HEK293 (cell line): Measurements from ENCODE around the gene SIK3.

ENCODE experiments used
- CTCF ChIA-PET: fragments of 350-600 bp; formaldehyde crosslinking; extraction: SDS; loops from one replicate; lab custom pipeline; 2021; ENCODE audit warnings: antibody characterized with exemption; lab: Yijun Ruan, JAX
- POLR2A ChIA-PET: fragments of 300-600 bp; formaldehyde crosslinking; extraction: SDS; loops from one replicate; lab custom pipeline; 2020; ENCODE audit warnings: antibody characterized with exemption, inconsistent platforms; lab: Yijun Ruan, JAX
- H3K27ac ChIP-seq: fragments of 200-500 bp; sonication (Bioruptor generic); 2 replicates; pipeline ENCODE4 v1.5.1; 2014; ENCODE audit warnings: low read depth, low read length, control low read depth, inconsistent platforms; ENCODE audit errors: extremely low read depth
- H3K36me3 ChIP-seq, 2 experiments: fragments of 200-500 bp in 1 of 2; sonication (Bioruptor generic) in 1 of 2; 1 replicate in 1 of 2; 2 replicates in 1 of 2; pipeline ENCODE4 v1.5.1; 2014 to 2017; ENCODE audit warnings: inconsistent platforms in 2 of 2, low read length in 2 of 2; ENCODE audit not compliant: control insufficient read depth in 2 of 2, insufficient read depth in 1 of 2
- H3K4me1 ChIP-seq: fragments of 200-500 bp; sonication (Bioruptor generic); 2 replicates; pipeline ENCODE4 v1.5.1; 2014; ENCODE audit warnings: mild to moderate bottlenecking, low read length, inconsistent platforms; ENCODE audit not compliant: control insufficient read depth, insufficient read depth
- H3K4me3 ChIP-seq: 2 replicates; pipeline ENCODE4 v1.5.1; 2011; ENCODE audit warnings: low read depth, mild to moderate bottlenecking, control low read depth, low read length, moderate library complexity
- H3K9me3 ChIP-seq: fragments of 200-500 bp; sonication (Bioruptor generic); 2 replicates; pipeline ENCODE4 v1.5.1; 2014; ENCODE audit warnings: low read depth, low read length, inconsistent platforms; ENCODE audit not compliant: control insufficient read depth, insufficient read depth
- GFI1B ChIP-seq: fragments of 450-650 bp; formaldehyde crosslinking; IDR thresholded peaks from 2 replicates; pipeline ENCODE4 v1.5.1; 2016; ENCODE audit warnings: missing biosample characterization, missing genetic modification characterization
- KLF10 ChIP-seq: fragments of 450-650 bp; IDR thresholded peaks from 2 replicates; pipeline ENCODE4 v1.5.1; 2018; ENCODE audit warnings: missing biosample characterization, mild to moderate bottlenecking, missing genetic modification characterization
- MEIS1 ChIP-seq: sonication (generic); formaldehyde crosslinking; IDR thresholded peaks from 2 replicates; pipeline ENCODE4 v1.8.1; 2022; ENCODE audit warnings: missing genetic modification reagents, mild to moderate bottlenecking, borderline replicate concordance
- MYNN ChIP-seq: fragments of 450-650 bp; formaldehyde crosslinking; IDR thresholded peaks from 2 replicates; pipeline ENCODE4 v1.5.1; 2016; ENCODE audit warnings: missing biosample characterization, missing genetic modification characterization, borderline replicate concordance
- REPIN1 ChIP-seq: fragments of 450-650 bp; formaldehyde crosslinking; IDR thresholded peaks from 2 replicates; pipeline ENCODE4 v1.5.1; 2017; ENCODE audit warnings: missing biosample characterization, missing genetic modification characterization, low read depth
- ZBTB1 ChIP-seq: fragments of 450-650 bp; formaldehyde crosslinking; IDR thresholded peaks from 2 replicates; pipeline ENCODE4 v1.5.1; 2016; ENCODE audit warnings: missing biosample characterization, missing genetic modification characterization
- ZBTB6 ChIP-seq: fragments of 450-650 bp; formaldehyde crosslinking; IDR thresholded peaks from 2 replicates; pipeline ENCODE4 v1.5.1; 2017; ENCODE audit warnings: missing biosample characterization, missing genetic modification characterization
- ZFP41 ChIP-seq: fragments of 450-650 bp; formaldehyde crosslinking; IDR thresholded peaks from 2 replicates; pipeline ENCODE4 v1.5.1; 2016; ENCODE audit warnings: missing biosample characterization, missing genetic modification characterization, borderline replicate concordance
- ZNF114 ChIP-seq: fragments of 450-650 bp; formaldehyde crosslinking; IDR thresholded peaks from 2 replicates; pipeline ENCODE4 v1.5.0; 2017; ENCODE audit warnings: missing biosample characterization, missing genetic modification characterization
- ZNF140 ChIP-seq: fragments of 450-650 bp; formaldehyde crosslinking; IDR thresholded peaks from 2 replicates; pipeline ENCODE4 v1.5.1; 2016; ENCODE audit warnings: missing biosample characterization, missing genetic modification characterization
- ZNF221 ChIP-seq: fragments of 450-650 bp; formaldehyde crosslinking; IDR thresholded peaks from 2 replicates; pipeline ENCODE4 v1.5.1; 2017; ENCODE audit warnings: missing biosample characterization, missing genetic modification characterization, borderline replicate concordance
- ZNF223 ChIP-seq: fragments of 450-650 bp; formaldehyde crosslinking; IDR thresholded peaks from 2 replicates; pipeline ENCODE4 v1.5.1; 2016; ENCODE audit warnings: missing biosample characterization, missing genetic modification characterization
- ZNF391 ChIP-seq: fragments of 450-650 bp; formaldehyde crosslinking; IDR thresholded peaks from 2 replicates; pipeline ENCODE4 v1.5.1; 2016; ENCODE audit warnings: low read depth, missing biosample characterization, missing genetic modification characterization, borderline replicate concordance
- ZNF48 ChIP-seq: fragments of 450-650 bp; formaldehyde crosslinking; IDR thresholded peaks from 2 replicates; pipeline ENCODE4 v1.5.1; 2016; ENCODE audit warnings: missing biosample characterization, missing genetic modification characterization
- ZNF488 ChIP-seq: fragments of 450-650 bp; formaldehyde crosslinking; IDR thresholded peaks from 2 replicates; pipeline ENCODE4 v1.5.1; 2016; ENCODE audit warnings: missing biosample characterization, missing genetic modification characterization
- ZNF510 ChIP-seq: fragments of 450-650 bp; formaldehyde crosslinking; IDR thresholded peaks from 2 replicates; pipeline ENCODE4 v1.5.1; 2018; ENCODE audit warnings: mild to moderate bottlenecking, missing genetic modification characterization, missing biosample characterization; ENCODE audit not compliant: insufficient replicate concordance
- ZNF658 ChIP-seq: fragments of 450-650 bp; formaldehyde crosslinking; IDR thresholded peaks from 2 replicates; pipeline ENCODE4; 2016; ENCODE audit warnings: missing biosample characterization, missing genetic modification characterization
- TF ChIP-seq, protein P1 (sequence below): fragments of 450-650 bp; formaldehyde crosslinking; IDR thresholded peaks from 2 replicates; pipeline ENCODE4 v1.5.1; 2016; ENCODE audit warnings: missing biosample characterization, missing genetic modification characterization
- TF ChIP-seq, protein P2 (sequence below): fragments of 450-650 bp; formaldehyde crosslinking; IDR thresholded peaks from 2 replicates; pipeline ENCODE4 v1.5.1; 2016; ENCODE audit warnings: missing biosample characterization, missing genetic modification characterization
- TF ChIP-seq, protein P3 (sequence below): fragments of 450-650 bp; formaldehyde crosslinking; IDR thresholded peaks from 2 replicates; pipeline ENCODE4 v1.5.1; 2017; ENCODE audit warnings: missing biosample characterization, missing genetic modification characterization
- TF ChIP-seq, protein P4 (sequence below): fragments of 450-650 bp; formaldehyde crosslinking; optimal IDR thresholded peaks from 2 replicates; pipeline ENCODE3; 2016; ENCODE audit warnings: missing biosample characterization, mild to moderate bottlenecking, missing genetic modification characterization

Gene SIK3

GRCh38 chr11:116832350-116833290 lies 265.6 kb downstream of the SIK3 start:
- POLR2A ChIA-PET: no interaction called here
- TF ChIP-seq ZNF391 (tag by site-specific recombination) (no peak), ZNF658 (tag by site-specific recombination) (no peak), ZNF221 (no peak), ZNF510 (tag by site-specific recombination) (no peak), MYNN (tag by site-specific recombination) (no peak), MEIS1 (CRISPR knock-in tag) (no peak), ZNF114 (no peak), ZNF223 (tag by site-specific recombination) (no peak), ZNF488 (no peak), GFI1B (no peak), ZBTB1 (tag by site-specific recombination) (no peak)
- TF ChIP-seq, protein P1, sequence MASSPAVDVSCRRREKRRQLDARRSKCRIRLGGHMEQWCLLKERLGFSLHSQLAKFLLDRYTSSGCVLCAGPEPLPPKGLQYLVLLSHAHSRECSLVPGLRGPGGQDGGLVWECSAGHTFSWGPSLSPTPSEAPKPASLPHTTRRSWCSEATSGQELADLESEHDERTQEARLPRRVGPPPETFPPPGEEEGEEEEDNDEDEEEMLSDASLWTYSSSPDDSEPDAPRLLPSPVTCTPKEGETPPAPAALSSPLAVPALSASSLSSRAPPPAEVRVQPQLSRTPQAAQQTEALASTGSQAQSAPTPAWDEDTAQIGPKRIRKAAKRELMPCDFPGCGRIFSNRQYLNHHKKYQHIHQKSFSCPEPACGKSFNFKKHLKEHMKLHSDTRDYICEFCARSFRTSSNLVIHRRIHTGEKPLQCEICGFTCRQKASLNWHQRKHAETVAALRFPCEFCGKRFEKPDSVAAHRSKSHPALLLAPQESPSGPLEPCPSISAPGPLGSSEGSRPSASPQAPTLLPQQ (tag by site-specific recombination): no peak
- TF ChIP-seq, all 188 proteins: peak for 0
- Histone ChIP-seq H3K36me3 (no peaks in the 10 kb centered on the region), H3K9me3 (no peaks in the 10 kb centered on the region), H3K4me1 (no peaks in the 10 kb centered on the region), H3K4me3 (no peak overlapping the region), H3K27ac (no peak overlapping the region)
- CTCF ChIA-PET: interaction anchor here (0.6 to 2.2 kb wide), 3 partner anchors 17 to 86 kb away, joined by 3 to 14 read pairs (median 3); partner anchors contain the start of gene APOA5

- Histone ChIP-seq H3K4me3 (no peak overlapping the region), H3K9me3 (no peaks in the 10 kb centered on the region), H3K4me1 (no peaks in the 10 kb centered on the region), H3K36me3 (no peaks in the 10 kb centered on the region), H3K27ac (no peak overlapping the region)
- no peak for TF ChIP-seq ZBTB6 (tag by site-specific recombination)
- TF ChIP-seq KLF10 (tag by site-specific recombination): no peak
- TF ChIP-seq ZFP41: no peak
- no peak for TF ChIP-seq ZNF140 (tag by site-specific recombination)
- TF ChIP-seq, protein P2, sequence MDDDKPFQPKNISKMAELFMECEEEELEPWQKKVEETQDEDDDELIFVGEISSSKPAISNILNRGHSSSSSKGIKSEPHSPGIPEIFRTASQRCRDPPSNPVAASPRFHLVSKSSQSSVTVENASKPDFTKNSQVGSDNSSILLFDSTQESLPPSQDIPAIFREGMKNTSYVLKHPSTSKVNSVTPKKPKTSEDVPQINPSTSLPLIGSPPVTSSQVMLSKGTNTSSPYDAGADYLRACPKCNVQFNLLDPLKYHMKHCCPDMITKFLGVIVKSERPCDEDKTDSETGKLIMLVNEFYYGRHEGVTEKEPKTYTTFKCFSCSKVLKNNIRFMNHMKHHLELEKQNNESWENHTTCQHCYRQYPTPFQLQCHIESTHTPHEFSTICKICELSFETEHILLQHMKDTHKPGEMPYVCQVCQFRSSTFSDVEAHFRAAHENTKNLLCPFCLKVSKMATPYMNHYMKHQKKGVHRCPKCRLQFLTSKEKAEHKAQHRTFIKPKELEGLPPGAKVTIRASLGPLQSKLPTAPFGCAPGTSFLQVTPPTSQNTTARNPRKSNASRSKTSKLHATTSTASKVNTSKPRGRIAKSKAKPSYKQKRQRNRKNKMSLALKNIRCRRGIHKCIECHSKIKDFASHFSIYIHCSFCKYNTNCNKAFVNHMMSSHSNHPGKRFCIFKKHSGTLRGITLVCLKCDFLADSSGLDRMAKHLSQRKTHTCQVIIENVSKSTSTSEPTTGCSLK (tag by site-specific recombination): no peak
- TF ChIP-seq, protein P3, sequence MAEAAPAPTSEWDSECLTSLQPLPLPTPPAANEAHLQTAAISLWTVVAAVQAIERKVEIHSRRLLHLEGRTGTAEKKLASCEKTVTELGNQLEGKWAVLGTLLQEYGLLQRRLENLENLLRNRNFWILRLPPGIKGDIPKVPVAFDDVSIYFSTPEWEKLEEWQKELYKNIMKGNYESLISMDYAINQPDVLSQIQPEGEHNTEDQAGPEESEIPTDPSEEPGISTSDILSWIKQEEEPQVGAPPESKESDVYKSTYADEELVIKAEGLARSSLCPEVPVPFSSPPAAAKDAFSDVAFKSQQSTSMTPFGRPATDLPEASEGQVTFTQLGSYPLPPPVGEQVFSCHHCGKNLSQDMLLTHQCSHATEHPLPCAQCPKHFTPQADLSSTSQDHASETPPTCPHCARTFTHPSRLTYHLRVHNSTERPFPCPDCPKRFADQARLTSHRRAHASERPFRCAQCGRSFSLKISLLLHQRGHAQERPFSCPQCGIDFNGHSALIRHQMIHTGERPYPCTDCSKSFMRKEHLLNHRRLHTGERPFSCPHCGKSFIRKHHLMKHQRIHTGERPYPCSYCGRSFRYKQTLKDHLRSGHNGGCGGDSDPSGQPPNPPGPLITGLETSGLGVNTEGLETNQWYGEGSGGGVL (tag by site-specific recombination): no peak
- TF ChIP-seq, protein P4, sequence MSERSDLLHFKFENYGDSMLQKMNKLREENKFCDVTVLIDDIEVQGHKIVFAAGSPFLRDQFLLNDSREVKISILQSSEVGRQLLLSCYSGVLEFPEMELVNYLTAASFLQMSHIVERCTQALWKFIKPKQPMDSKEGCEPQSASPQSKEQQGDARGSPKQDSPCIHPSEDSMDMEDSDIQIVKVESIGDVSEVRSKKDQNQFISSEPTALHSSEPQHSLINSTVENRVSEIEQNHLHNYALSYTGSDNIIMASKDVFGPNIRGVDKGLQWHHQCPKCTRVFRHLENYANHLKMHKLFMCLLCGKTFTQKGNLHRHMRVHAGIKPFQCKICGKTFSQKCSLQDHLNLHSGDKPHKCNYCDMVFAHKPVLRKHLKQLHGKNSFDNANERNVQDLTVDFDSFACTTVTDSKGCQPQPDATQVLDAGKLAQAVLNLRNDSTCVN (tag by site-specific recombination): no peak
- TF ChIP-seq ZNF488: no peak
- TF ChIP-seq REPIN1 (tag by site-specific recombination): no peak
- no peak for TF ChIP-seq ZNF48 (tag by site-specific recombination)
- CTCF ChIA-PET: no interaction called here
- POLR2A ChIA-PET: no interaction called here
Measured at GRCh38 chr11:116831790-116832349, 266.4 kb downstream of the SIK3 start.
